ENCODE measurements around the gene LUZP1.

DNA sequence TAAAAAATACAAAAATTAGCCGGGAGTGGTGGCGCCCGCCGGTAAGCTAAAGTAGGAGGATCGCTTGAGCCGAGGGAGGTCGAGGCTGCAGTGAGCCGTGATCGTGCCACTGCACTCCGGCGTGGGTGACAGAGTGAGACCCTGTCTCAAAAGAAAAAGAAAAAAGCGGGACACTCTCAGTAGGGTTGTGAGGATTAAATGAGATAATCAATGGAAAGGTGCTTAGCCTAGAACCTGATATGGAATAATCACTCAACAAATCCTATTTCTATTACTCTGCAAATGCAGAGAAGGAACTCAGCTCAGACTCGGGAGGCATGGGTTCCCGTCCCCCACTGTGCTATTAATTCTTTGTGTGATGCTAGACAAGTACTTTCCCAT lies 529 bp upstream of the LUZP1 start:
- TF ChIP-seq, protein P1, sequence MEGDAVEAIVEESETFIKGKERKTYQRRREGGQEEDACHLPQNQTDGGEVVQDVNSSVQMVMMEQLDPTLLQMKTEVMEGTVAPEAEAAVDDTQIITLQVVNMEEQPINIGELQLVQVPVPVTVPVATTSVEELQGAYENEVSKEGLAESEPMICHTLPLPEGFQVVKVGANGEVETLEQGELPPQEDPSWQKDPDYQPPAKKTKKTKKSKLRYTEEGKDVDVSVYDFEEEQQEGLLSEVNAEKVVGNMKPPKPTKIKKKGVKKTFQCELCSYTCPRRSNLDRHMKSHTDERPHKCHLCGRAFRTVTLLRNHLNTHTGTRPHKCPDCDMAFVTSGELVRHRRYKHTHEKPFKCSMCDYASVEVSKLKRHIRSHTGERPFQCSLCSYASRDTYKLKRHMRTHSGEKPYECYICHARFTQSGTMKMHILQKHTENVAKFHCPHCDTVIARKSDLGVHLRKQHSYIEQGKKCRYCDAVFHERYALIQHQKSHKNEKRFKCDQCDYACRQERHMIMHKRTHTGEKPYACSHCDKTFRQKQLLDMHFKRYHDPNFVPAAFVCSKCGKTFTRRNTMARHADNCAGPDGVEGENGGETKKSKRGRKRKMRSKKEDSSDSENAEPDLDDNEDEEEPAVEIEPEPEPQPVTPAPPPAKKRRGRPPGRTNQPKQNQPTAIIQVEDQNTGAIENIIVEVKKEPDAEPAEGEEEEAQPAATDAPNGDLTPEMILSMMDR (IDR thresholded peaks at IDR 0.05), result no peak
- no peak for TF ChIP-seq POLR2A (IDR thresholded peaks at IDR 0.05)

Data from adrenal gland (tissue), 5 donors.